ENCODE results near the gene ALAS1.

ALAS1 gene

DNA sequence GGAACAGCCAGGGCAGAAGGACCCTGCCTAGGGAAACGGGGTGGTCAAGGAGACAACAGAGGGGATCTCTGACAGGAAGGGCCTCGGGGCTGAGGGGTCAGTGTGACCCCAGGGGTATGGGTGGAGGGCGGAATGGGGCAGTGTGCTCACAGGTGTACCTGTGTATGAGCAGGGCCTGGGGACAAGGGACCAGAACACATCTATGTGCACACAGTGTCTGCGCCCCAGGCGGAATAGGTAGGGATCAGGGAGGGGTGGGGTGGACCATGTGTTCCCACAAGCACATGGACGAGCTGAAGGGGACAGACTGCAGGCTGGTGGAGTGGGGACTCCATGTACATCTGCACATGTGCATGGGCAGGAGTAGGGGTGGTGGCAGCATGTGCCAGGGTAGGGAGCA, 32.5 kb downstream of the ALAS1 start:
- no peak for TF ChIP-seq TAF1 (IDR thresholded peaks at IDR 0.05; ENCODE audit: borderline replicate concordance, insufficient read depth, low read length)
- TF ChIP-seq REST (IDR thresholded peaks at IDR 0.05; ENCODE audit: insufficient read depth in 1 of 2, low read depth in 2 of 2, low read length in 2 of 2), result no peak
- TF ChIP-seq POLR2AphosphoS5 (IDR thresholded peaks at IDR 0.05; ENCODE audit: low read depth, low read length), result no peak
- no peak for TF ChIP-seq FOXP2 (optimal IDR thresholded peaks at IDR 0.05; ENCODE audit: borderline replicate concordance, extremely low read depth, extremely low read length, insufficient read depth)
- TF ChIP-seq SIN3A (IDR thresholded peaks at IDR 0.05; ENCODE audit: borderline replicate concordance, insufficient read depth, low read length), result no peak

DNA sequence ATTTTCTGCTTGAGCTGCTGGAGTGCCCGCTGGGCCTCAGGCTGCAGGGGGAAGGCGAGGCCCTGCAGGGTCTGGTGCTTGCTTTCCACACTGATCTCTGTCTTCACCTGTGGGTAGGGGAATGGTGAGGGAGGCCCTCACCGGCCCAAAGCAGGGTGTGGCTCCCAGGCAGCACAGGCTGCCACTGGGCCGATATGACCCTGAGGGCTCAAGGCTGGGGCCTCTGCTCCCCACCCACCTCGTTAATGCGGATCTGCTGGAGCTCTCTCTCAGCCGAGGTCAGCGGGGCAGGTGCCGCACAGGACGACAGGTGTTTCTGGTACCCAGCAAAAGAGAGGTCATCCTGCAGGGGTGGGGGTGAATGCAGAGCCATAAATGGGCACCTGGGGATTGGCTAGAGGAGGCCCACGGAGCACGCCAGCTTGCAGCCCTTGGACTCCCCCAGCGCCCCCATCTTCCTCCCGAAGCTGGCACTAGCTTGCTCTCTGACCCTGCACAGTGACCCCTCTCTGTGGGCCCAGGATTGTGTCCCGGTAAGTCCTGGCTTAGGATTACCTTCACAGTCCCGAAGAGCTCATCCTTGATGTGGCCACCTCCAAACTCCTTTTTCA, 33.0 kb downstream of the ALAS1 start:
- no peak for TF ChIP-seq TAF1 (IDR thresholded peaks at IDR 0.05; ENCODE audit: borderline replicate concordance, insufficient read depth, low read length)
- no peak for TF ChIP-seq POLR2AphosphoS5 (IDR thresholded peaks at IDR 0.05; ENCODE audit: low read depth, low read length)
- no peak for TF ChIP-seq FOXP2 (optimal IDR thresholded peaks at IDR 0.05; ENCODE audit: borderline replicate concordance, extremely low read depth, extremely low read length, insufficient read depth)
- no peak for TF ChIP-seq REST (IDR thresholded peaks at IDR 0.05; ENCODE audit: insufficient read depth in 1 of 2, low read depth in 2 of 2, low read length in 2 of 2)
- no peak for TF ChIP-seq SIN3A (IDR thresholded peaks at IDR 0.05; ENCODE audit: borderline replicate concordance, insufficient read depth, low read length)

DNA sequence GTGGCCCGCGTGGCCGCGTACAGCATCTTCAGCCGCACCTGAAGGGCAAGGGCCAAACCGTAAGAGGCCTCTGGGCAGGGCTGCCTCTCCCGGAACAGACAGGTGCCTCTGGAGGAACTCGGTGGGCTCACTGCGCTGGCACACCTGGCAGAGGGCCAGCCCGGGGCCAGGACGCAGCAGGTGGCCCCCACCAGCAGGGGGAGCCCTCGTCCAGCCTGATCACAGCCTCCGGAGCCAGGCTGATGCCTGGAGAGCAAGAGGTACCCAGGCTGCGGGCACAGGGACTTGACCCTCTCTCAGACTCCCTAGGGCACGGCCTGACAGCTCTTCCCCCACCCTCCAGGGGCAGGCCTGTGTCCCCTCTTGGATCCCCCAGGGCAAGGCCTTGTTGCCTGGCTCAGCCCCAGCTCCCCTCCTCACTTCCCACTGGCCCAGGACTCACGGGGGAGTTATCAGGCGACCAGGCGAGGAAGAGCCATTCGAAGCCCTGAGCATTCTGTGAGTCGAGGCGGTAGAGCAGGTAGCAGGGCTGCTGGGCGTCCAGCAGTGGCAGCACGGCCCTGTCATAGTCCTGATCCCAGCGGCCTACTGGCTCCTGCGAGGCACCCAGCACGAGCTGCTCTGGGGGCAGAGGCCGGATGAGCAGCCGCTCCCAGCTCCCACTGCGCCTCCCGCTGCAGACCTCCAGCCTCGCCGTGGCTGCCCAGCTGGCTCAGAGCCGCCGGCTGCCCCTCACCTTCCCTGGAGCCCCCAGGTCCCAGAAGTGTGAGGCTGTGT, 33.7 kb downstream of the ALAS1 start:
- TF ChIP-seq FOXP2 (optimal IDR thresholded peaks at IDR 0.05; ENCODE audit: borderline replicate concordance, extremely low read depth, extremely low read length, insufficient read depth) (no peak), POLR2AphosphoS5 (IDR thresholded peaks at IDR 0.05; ENCODE audit: low read depth, low read length) (no peak), SIN3A (IDR thresholded peaks at IDR 0.05; ENCODE audit: borderline replicate concordance, insufficient read depth, low read length) (no peak), TAF1 (IDR thresholded peaks at IDR 0.05; ENCODE audit: borderline replicate concordance, insufficient read depth, low read length) (no peak), REST (IDR thresholded peaks at IDR 0.05; ENCODE audit: insufficient read depth in 1 of 2, low read depth in 2 of 2, low read length in 2 of 2) (no peak)

- TF ChIP-seq REST (IDR thresholded peaks at IDR 0.05; ENCODE audit: insufficient read depth in 1 of 2, low read depth in 2 of 2, low read length in 2 of 2) (no peak), SIN3A (IDR thresholded peaks at IDR 0.05; ENCODE audit: borderline replicate concordance, insufficient read depth, low read length) (no peak), FOXP2 (optimal IDR thresholded peaks at IDR 0.05; ENCODE audit: borderline replicate concordance, extremely low read depth, extremely low read length, insufficient read depth) (no peak), TAF1 (IDR thresholded peaks at IDR 0.05; ENCODE audit: borderline replicate concordance, insufficient read depth, low read length) (no peak), POLR2AphosphoS5 (IDR thresholded peaks at IDR 0.05; ENCODE audit: low read depth, low read length) (no peak)
Observed at GRCh38 chr3:52232279-52233107, 34.5 kb downstream of the ALAS1 start.

All from PFSK-1 (cell line).